KG1 (cell line): ENCODE measurements around the gene KMO.

Source experiments
- DNase-seq: peaks from one replicate; lab custom pipeline; 2025; lab: John Stamatoyannopoulos, UW

Gene KMO

DNA sequence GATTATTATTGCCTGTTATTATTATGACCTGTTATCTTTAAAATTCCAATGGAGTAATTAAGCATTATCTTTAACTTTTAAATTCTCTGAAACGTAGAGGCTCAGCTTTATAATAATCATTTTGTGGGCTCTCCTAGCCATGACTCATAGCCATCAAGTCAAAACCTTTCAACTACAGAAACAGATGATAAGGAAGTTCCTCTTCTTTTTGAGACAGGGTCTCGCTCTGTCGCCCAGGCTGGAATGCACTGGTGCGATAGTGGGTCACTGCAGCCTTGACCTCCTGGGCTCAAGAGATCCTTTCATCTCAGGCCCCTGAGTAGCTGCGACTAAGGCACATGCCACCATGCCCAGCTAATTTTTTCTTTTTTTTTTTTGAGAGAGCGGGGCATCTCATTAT lies 64.5 kb downstream of the KMO start:
- DNase-seq, result no peak

DNA sequence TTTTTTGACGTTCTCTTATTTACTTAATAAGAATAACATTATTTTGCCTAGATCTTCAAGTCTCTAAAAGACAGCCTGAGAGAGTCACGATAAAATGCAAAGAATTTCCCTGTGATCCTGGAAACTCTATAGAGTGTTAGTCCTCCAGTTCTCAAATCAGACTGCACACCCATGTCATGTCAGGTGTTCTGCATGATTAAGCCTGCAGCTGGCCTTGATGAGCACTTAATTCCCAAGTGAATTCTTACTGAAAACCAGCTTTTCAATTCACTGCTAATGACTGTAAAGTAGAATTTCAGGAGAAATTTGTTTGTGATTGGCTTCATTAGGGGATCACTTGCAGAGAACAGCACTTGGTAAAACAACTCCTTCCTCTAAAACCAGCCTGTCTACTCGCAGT lies 66.1 kb downstream of the KMO start:
- DNase-seq, result no peak

DNA sequence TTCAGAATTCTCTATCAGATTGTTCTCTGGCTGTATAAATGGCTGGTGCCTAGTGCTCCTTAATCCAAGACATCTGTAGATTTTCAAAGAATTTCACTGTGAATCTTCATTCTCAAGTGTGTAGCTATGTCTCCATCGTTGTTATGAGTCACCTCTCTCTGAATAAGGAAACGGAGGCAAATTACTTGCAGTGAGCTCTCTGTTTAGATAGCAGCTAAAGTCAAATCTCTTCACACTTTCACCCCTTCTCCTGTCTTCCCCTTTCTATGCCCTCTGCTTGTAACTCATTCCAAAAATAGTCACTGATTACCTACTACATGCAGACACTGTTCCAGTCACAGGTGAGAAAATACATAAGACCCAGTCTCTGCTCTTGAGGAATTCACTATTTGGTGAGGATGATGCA lies 68.3 kb downstream of the KMO start:
- no peak for DNase-seq

- no peak for DNase-seq
These were observed 71.6 kb downstream of the KMO start for GRCh38 chr1:241603731-241604245.

DNA sequence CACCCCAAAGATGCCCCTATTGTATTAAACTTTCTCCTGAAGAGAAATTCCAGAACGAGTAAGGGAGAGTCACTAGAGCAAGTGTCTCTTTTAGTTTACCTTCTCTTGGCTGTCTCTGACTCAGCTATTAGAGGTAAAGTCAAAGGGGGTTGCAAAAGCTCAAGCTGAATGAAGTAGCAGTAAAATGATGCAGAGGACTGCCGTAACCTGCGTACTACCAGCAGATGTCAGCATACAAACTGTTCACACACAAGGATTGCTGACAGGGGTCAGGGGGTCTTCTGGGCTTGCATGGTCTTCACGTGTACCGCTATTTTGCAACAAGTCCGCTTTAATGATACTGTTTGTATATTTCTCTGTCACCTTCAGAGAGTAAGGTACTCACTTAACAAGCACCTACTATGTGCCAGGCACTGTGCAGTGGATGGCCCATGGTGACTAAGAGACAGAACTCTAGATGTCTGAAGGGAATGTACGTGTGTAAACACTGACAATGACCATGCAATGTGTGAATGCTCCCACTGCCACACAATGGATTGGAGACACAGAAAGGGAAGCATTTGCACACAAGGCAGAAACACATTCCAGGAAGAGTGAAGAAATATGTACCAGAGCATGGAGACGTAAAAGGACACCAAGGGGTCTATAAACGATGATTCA lies 73.1 kb downstream of the KMO start:
- DNase-seq, result no peak

DNA sequence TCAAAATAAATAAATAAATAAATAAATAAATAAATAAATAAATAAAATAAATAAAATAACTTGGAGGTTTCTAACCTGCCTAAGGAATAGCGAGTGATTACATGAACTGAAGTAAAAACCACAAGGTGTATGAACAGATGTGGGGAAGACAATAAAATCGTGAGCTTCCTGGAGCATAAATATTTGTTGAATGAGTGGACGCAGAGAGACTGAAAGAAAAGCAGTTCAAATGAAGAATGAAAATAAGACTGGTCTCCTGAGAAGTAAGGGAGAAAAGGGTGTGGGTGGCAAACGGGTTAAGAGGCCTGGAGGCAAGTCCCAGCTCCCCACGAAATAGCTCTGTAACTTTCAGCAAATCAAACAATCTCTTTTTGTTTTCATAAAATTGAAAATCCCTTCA lies 74.4 kb downstream of the KMO start:
- no peak for DNase-seq

DNA sequence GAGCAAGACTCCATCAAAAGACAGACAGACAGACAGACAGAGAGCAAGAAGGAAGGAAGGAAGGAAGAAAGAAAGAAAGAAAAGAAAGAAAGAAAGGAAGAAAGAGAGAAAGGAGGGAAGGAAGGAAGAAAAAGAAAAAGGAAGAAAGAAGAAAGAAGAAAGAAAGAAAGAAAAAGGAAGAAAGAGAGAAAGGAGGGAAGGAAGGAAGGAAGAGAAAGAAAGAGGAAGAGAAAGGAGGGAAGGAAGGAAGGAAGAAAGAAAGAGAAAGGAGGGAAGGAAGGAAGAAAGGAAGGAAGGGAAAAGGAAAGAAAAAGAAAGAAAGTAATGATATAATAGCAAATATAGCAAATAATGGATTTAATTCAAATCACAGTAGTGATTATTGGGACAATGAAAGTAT lies 75.3 kb downstream of the KMO start:
- DNase-seq, result no peak

DNA sequence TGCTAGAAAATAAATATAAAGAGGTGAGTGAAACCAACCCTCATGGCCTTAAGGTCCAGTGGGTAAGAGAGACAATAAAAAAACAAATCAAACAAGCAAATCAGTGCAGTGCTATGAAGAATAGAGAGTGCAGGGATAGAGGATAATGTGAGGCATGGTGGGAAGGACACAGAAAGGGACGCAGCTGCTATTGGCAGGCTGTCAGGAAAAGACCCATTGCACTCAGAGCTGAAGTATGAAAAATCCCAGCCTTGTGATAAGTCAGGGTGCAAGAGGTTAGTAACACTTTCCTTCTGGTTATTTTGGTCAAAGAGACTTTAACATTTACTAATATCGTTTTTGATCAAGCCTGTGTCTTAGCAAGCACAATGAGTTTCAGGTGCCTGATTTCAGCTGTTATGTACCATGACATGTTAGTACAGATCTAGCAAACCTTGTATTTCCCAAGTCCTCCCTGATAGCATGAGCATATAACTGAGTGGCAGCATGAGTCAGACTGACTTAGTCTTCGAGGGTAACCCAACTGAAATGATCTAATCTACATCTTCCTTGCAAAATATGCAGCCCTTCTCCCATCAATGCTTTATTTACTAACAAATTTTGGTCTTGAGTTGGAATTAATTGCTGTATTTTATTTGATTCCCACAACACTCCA lies 76.3 kb downstream of the KMO start:
- no peak for DNase-seq

DNA sequence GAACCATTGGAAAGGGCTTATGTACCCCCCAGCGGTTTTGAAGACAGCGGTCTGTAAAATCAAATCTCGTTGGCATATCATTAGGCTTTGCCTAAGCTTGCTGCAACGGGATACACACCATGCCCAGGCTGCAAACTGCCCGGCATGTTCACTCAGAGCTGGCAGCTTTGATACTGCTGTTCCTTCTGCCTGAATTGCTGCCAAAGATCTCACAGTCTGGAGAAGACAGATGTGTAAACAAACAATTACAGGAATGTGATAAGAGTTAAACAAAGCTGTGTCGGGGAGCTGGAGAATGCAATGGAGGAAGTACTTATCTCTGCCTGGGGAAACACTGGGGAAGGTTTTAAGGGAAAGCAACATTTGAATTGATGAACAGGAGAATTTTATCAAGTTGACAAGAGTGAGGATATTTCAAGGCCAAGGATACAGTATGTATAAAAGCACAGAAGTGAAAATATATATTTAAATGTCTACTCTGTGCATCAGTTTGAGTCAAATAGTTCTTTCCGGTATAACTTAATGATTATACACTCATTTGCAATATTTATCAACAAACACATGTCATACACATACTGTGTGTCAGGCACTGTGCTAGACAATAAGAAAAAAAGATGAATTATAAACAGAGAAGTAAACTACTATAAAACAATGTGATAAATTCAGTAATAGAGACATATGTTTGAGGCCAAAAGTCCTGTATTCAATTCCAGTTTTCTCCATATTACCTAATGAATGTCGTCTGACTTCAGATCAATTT lies 78.1 kb downstream of the KMO start:
- no peak for DNase-seq

DNA sequence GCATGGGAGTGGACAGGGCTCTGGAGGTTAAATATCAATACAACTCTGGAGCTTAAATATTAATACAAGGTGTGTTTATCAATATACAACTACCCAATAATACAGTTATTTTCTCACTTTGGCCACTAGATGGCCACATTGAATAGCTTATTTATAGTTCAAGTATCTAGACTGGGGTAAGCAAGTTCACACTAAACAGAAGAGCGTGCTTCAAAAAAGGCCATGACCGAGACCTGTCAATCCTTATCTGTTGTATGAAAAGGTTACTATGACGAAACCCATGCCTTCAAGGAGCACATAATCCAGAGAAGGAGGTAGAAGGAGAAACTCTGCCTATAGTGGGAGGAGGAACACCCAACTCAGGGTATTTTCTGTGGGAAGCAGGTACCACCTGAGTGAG lies 78.9 kb downstream of the KMO start:
- no peak for DNase-seq

GRCh38 chr1:241611736-241612135 lies 79.6 kb downstream of the KMO start:
- DNase-seq, result no peak

DNA sequence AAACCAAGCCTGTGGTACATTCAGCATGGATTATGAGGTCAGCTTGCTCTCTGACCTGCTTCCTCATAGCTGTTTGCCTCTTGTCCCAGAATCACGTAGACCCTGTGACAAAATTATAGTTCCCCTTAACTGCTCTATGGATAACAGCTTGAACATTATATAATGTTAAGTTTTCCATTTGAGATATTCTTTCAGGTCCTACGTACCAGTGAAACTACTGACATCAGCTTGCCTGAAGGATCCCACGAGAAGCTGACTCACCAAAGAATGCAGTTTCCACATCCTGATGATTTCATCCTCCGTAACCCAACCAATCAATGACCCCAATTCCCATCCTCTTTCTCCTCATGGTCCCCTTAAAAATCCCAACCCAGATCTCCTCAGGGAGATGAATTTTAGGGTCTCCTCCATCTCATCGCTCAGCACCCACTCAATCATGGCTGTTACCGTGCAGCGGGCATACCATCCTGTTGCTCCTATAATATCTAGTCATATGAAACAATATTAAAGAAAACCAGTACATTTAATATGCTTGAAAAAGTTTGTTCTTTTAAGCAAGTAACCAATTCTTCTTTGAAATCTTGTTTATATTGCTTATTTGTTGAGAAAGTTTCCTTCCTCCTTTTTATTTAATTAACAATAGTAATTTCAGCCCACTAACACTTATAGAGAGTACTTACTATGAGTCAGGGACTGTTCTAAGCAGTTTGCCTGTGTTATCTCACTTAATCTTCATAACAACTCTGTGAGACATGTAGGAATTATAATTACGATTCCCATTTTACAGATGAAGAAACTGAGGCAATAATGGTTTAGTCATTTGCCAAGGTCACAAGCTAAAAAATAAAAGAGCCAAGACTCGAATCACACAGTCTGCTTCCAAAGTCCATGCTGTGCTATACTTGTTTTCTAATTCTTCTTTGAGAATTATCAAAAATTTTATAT lies 80.6 kb downstream of the KMO start:
- no peak for DNase-seq

GRCh38 chr1:241614144-241614543 lies 82.0 kb downstream of the KMO start:
- DNase-seq, result no peak

DNA sequence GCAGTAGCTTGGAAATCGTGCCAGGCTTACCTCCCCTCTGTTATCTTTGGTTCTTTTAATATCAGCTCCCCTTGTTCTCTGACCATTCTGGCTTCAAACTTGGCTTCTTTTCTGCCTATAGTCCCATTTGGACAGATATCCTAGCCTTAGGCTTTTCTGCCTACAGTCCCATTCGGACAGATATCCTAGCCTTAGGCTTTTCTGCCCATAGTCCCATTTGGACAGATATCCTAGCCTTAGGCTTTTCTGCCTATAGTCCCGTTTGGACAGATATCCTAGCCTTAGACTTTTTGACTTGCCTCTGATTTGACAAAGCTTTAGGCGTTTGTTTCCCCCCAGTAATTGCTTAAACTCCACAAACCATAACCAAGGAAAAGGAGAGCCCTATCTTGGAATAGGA lies 82.4 kb downstream of the KMO start:
- no peak for DNase-seq

- DNase-seq, result no peak
These were observed 83.1 kb downstream of the KMO start for GRCh38 chr1:241615043-241615974.

DNA sequence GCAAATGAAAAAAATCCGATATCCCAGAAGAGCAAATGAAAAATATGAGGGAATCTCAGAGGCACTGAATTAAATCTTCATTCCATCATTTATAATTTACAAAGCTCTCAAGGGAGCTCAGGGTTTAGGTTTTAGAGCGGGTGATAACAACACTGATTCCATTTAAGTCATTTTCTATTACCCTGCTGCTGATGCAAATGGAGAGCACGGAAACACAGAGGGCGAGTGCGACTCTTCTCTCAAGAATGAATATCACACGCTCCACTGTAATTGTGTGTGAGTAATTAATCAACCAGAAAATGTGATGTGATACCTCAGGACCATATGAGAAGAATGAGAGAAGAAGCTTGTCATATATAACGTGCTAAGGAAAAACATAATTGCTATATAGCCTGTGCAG lies 85.2 kb downstream of the KMO start:
- DNase-seq, result no peak

GRCh38 chr1:241622669-241623068 lies 90.5 kb downstream of the KMO start:
- DNase-seq, result no peak

- no peak for DNase-seq
These were observed 92.8 kb downstream of the KMO start for GRCh38 chr1:241624935-241625334.

DNA sequence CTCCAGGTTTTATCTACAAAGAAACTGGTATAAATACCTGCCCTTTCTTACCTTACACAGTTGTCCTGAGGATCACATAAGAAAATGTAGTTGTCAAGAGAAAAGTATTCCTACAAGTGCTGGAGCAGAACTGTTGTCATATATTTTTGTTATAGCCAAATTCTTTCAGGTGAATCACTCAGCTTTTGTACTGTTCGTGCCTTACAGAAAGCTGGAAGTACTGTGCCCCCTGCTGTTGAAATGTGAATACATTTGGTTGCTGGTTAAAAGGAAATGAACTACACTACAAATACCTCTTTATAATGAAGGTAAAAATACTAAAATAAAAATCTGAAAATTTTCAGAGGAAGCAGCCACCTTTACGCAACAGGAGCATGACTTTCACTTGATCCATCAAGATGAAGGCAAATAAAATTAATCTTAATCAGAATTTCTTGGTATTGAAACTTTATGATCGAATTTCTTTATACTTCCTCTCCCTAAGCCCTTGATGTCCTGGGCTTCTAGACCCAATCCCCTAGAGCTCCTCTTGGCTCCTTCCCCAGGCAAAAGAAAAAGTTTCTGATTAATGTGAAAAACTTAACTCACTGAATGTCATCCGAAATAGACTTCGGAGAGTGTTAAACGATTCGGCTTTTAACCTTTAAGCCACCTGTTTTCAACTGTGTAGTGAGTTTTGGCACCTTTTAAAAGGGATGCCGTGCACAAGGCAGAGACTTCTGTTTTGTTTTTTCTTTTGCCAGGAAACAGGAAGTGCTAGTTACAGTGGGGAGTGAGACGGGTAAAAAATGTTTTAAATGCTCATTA lies 95.5 kb downstream of the KMO start:
- no peak for DNase-seq

DNA sequence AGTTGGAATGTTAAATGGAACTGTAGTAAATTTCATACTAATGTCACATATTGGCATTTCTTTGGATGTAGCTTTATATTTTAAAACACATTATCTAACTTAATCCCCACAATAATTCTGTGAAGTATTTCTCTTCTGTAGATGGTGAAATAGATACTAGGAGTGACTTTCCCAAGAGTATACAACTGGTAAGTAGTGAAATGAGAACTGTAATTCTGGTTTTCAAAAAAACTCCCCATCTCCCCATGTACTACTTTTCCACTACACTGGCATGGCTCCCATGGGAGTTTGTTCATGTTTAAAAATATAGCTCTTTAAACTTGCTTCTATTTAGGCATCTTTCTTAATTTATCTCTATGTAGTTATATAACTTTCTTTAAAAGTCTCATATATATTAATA lies 97.8 kb downstream of the KMO start:
- DNase-seq, result no peak
